ENCODE measurements around the gene STXBP4.

Gene STXBP4

DNA sequence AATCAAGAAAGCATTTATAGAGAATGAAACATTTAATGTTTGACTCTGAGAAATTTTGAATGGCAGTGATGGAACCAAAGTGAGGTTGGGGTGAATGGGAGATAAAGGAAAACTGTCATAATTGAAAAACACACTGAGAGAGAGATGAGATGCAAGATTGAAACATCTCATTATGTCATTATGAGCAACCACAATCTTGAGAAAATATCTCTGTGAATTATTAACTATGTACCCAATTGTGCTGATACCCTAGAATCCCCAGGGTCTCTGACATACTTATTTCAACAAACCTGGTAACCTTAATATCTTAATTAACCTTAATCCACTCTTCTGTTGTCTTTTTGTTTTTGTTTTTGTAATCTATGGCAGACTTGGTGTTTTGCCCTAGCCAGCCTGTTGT is 152.7 kb downstream of the STXBP4 start:
- no peak for DNase-seq (ENCODE audit: low read depth)

DNA sequence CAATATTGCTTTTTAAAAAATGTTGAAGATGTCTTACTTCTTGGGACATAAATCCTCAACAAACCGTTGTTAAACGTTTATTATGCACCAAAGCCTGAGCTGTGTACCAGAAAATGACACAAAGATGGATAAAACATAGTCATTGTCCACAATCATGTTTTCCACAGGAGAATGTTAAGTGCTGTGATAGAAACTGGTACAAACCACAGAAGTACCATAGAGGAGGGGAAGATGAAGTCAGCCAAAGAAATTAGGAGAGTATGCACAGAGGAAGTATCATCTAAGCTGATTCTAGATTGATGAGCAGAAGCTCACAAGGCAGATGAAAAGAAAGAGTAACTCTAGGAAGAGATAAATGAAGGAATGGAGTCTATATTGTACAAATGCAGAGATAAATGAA is 153.5 kb downstream of the STXBP4 start:
- DNase-seq (ENCODE audit: low read depth) = no peak

- no peak for DNase-seq (ENCODE audit: low read depth)
These were observed 156.3 kb downstream of the STXBP4 start for GRCh38 chr17:55124730-55125360.

- DNase-seq (ENCODE audit: low read depth) = no peak
These were observed 165.0 kb downstream of the STXBP4 start for GRCh38 chr17:55133583-55133982.

DNA sequence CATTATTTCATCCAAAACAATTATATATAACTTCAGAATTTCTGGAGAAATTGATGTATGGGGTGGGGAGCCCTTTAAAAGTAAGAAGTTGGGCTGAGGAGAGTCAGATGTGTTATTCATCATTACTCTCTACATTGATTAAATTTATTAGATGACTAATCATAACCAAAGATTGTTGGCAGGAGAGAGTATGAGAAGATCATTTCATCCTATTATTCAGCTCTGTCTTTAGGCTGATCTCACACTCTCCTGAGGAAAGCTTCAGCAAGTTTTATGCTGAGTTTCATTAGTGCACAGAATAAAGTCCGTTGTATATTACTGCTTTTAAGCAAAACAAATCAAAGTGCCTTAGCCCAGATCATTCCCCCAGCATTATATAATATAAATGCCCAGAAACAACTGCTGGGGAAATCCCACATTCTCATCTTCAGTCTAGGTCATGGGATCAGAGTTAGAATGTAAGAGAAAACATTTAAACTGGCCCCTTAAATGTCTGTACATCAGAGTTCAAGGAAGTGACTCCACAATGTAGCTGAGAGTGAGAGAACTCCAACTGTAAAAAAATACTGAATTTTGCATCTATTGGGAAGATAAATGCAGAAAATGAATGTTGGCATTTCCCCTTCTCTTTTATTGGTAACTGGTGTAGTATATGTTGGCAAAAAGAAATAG is 166.1 kb downstream of the STXBP4 start:
- no peak for DNase-seq (ENCODE audit: low read depth)

DNA sequence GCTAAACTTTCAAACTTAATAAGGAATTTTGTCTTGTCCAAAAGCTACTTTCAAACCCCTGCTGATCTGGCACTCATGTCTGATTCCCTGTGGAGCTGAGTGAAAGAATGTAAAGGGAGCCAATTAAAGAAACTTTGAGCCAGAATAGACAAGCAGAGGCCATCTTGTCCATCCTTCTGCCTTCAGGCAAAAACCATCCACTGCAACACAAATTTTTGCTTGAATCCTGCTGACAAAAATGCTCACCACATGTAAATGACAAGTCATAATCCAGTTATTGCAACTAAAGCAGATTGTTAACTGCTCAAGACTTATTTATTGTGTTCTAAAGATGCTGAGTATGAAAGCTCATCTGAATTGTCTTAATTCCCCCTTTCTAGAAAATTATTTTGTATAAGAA is 172.2 kb downstream of the STXBP4 start:
- DNase-seq (ENCODE audit: low read depth) = no peak

DNA sequence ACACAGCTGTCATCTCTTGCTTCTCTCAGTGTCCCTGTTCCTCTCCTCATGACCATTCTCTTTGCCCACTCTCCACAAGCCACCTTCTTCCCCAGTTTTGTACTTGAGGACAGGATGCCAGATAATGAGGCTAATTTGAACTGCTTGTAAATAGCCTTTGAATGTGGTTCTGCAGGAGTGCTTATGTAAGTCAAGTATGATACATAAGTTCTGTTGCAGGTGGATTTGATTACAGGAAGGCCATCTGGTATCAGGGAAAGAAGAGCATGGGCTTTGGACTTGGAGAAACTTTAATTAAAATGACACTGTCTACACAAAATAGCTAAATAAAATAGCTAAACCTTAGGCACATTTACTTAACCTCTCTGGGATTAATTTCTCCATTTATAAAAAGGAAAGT is 176.0 kb downstream of the STXBP4 start:
- DNase-seq (ENCODE audit: low read depth) = no peak

DNA sequence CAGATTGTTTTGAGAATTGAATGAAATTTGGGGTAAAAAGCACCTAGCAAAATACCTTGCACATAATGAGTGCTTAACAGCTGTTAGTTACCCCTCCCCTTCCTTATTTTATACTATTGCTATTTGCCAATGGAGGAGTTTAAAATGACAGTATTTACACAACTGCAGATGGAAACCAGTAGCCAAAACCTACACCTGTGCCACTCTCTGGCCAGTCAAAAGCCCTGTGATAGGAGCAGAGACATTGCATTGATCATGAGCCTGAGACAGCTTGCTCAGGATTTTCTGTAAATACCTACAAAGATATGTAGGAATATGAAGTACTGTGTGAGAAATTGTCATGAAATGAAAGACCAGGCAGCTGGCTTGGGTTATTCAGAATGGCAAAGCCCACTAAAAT is 180.9 kb downstream of the STXBP4 start:
- no peak for DNase-seq (ENCODE audit: low read depth)

DNA sequence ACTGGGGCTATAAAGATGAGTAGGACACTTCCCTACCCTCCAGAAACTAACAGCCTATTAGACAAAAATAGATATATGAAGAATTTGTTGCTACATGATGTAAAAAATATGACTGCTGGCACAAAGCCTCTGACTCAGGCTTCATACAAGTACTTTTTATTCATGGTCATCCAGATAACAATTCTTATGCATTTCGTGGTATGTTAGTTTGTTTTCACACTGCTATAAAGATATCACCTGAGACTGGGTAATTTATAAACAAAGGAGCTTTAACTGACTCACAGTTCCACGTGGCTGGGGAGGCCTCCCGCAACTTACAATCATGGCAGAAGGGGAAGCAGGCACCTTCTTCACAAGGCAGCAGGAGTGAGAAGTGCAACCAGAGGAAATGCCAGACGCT is 183.7 kb downstream of the STXBP4 start:
- no peak for DNase-seq (ENCODE audit: low read depth)

- no peak for DNase-seq (ENCODE audit: low read depth)
These were observed 185.5 kb downstream of the STXBP4 start for GRCh38 chr17:55154101-55154500.

- no peak for DNase-seq (ENCODE audit: low read depth)
These were observed 187.4 kb downstream of the STXBP4 start for GRCh38 chr17:55155856-55156560.

- no peak for DNase-seq (ENCODE audit: low read depth)
These were observed 188.6 kb downstream of the STXBP4 start for GRCh38 chr17:55157165-55157564.

GRCh38 chr17:55158439-55158838 is 189.9 kb downstream of the STXBP4 start:
- DNase-seq (ENCODE audit: low read depth) = no peak

DNA sequence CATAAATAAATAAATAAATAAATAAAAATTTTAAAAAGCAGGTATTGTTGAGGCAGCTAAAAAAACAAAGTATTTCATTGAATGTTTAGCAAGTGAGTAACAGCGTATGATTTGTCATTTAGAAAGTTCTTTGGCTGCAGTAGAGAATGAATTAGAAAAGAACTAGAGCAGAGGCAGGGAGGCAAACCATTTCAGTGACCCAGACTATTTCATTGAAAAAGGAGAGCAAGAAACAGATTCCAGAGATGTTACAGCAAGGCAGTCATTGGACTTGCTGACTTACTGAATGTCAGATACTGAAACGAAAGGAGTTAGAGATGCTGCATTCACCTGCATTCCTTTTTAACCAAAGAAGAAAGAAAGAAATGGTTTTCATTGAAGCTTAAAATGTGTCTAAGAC is 190.7 kb downstream of the STXBP4 start:
- no peak for DNase-seq (ENCODE audit: low read depth)

- DNase-seq (ENCODE audit: low read depth) = no peak
These were observed 191.9 kb downstream of the STXBP4 start for GRCh38 chr17:55160501-55160900.

- DNase-seq (ENCODE audit: low read depth) = no peak
These were observed 193.5 kb downstream of the STXBP4 start for GRCh38 chr17:55161935-55162555.

DNA sequence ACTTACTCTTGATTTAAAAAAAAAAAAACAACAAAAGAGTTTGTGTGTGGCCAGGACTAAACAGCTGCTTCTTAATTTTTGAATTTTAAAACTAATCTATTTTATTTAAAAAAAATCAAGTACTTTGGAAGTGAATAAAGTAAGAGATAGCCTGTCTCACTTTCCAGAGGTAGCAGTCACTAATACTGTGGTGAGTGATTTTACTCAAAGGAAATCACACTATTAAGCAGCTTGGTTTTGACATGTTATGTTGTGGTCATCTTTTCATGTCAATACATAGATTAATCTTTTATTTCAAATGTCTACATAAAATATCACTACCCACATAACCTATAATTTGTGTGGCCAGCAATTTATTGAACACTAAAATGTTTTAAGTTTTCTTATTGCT is 194.0 kb downstream of the STXBP4 start:
- DNase-seq (ENCODE audit: low read depth) = no peak

GRCh38 chr17:55163408-55163807 is 194.8 kb downstream of the STXBP4 start:
- no peak for DNase-seq (ENCODE audit: low read depth)

DNA sequence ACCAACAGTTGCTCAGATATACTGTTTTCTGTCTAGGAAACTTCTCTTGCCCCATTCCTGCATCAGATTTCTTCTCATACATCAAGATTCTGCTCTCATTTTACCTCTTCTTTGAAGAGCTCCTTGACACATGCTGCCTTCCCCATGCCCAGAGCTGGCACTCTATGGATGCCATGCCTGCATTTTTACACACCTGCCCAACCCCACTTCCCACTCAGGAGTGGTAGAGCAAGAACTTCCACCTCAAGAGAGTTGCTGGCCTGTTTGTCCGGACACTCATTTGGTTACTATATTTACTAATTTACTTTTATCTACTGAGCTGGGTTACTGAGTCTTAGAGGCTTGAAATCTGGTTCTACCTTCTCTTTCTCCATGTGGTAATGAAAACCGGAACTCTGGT is 197.9 kb downstream of the STXBP4 start:
- no peak for DNase-seq (ENCODE audit: low read depth)

DNA sequence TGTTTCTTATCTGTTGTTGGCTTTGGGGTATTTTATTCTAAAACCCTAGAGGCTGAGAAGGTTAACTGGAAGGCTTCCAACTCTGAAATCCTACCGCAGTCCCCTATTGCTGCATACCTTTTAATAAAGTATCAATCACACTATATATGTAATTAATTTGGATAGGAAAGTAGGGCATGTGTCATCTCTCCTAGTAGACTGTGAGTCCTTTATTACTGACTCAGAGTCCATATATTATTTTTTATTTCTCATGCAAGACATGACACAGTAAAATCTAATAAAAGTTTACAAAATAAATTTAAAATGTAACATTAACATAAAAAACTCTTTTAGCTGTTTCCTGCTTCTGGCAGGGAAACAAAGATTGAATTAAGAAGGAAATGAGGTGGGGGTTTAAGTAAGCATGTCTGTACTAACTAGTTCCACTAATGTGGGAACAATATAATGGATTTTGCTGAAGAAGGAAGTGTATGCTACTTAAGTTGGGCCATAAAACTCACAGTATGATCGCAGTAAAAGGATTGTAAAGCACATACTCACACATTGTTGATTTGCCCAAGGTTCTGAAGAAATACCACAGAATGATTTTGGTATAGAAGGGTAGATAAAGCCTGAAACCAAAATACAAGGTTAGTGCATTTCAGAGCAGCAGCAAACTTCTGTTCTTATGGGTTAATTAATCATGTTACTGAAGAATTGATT is 198.6 kb downstream of the STXBP4 start:
- no peak for DNase-seq (ENCODE audit: low read depth)

- DNase-seq (ENCODE audit: low read depth) = no peak
These were observed 200.6 kb downstream of the STXBP4 start for GRCh38 chr17:55168958-55169687.

All from activated gamma-delta T cell treated with anti-CD3 and anti-CD28 coated beads, Interleukin-2, amount 50 U/mL, for 16 hours (primary cell).